GM23338 (cell line): Measurements from ENCODE around the gene MTIF3. TPM values are rescaled to one million over a fixed set of nuclear protein-coding genes. Genes with fewer than 3 reads are reported as not detected.
A peak's percentile ranks its signal among the peaks of the same experiment; 100 is the strongest.

Source experiments
- ATAC-seq: fragments of 200-7000 bp; cut with Tn5 transposase; 3 replicates; pipeline ENCODE4 v1.9.1; 2020
- DNase-seq: peaks from one replicate; pipeline ENCODE4 v3.0.0-alpha.2; 2015; ENCODE audit warnings: low spot score
- H2AFZ ChIP-seq: fragments of 200-600 bp; sonication (generic); 2 replicates; pipeline ENCODE4 v1.8.0; 2016; ENCODE audit warnings: antibody characterized with exemption, mild to moderate bottlenecking, moderate library complexity
- H3F3A ChIP-seq: fragments of 200-600 bp; sonication (generic); replicated peaks from 2 replicates; pipeline ENCODE4 v1.8.0; 2017; ENCODE audit warnings: antibody characterized with exemption, mixed run types, low read depth
- H3K27ac ChIP-seq: fragments of 200-600 bp; sonication (generic); 2 replicates; pipeline ENCODE4 v1.6.1; 2016; ENCODE audit warnings: low read depth
- H3K27me3 ChIP-seq: fragments of 200-600 bp; sonication (generic); 2 replicates; pipeline ENCODE4 v1.8.0; 2016; ENCODE audit warnings: mild to moderate bottlenecking, mixed run types, moderate library complexity; ENCODE audit not compliant: insufficient read depth
- H3K36me3 ChIP-seq: fragments of 200-600 bp; sonication (generic); 2 replicates; pipeline ENCODE4 v1.8.0; 2016; ENCODE audit warnings: mild to moderate bottlenecking; ENCODE audit not compliant: insufficient read depth
- H3K4me1 ChIP-seq: fragments of 200-600 bp; sonication (generic); 2 replicates; pipeline ENCODE4 v1.8.0; 2016; ENCODE audit warnings: mild to moderate bottlenecking, moderate library complexity; ENCODE audit not compliant: insufficient read depth
- H3K4me2 ChIP-seq: fragments of 200-600 bp; sonication (generic); 2 replicates; pipeline ENCODE4 v1.7.1; 2017; ENCODE audit warnings: mixed run types
- H3K4me3 ChIP-seq: fragments of 200-600 bp; sonication (generic); 2 replicates; pipeline ENCODE4 v1.6.1; 2016; ENCODE audit warnings: mixed run types
- H3K79me2 ChIP-seq: fragments of 200-600 bp; sonication (generic); replicated peaks from 2 replicates; pipeline ENCODE4 v1.8.0; 2017; ENCODE audit warnings: mild to moderate bottlenecking; ENCODE audit not compliant: insufficient read depth
- H3K9me2 ChIP-seq: fragments of 200-600 bp; sonication (generic); 2 replicates; pipeline ENCODE4 v1.8.0; 2017; ENCODE audit not compliant: insufficient read depth
- H4K20me1 ChIP-seq: fragments of 200-600 bp; sonication (generic); replicated peaks from 2 replicates; pipeline ENCODE4 v1.8.0; 2017; ENCODE audit warnings: mild to moderate bottlenecking; ENCODE audit not compliant: insufficient read depth
- H3K27ac Mint-ChIP-seq: 2 replicates; pipeline ENCODE4 v1.8.0; 2020; ENCODE audit warnings: inconsistent platforms, mild to moderate bottlenecking, moderate library complexity, mixed read lengths
- H3K27me3 Mint-ChIP-seq: 3 replicates; pipeline ENCODE4 v1.8.0; 2022; ENCODE audit warnings: low read depth, mild to moderate bottlenecking, moderate library complexity, mixed read lengths, inconsistent platforms; ENCODE audit not compliant: insufficient read depth, poor library complexity
- H3K36me3 Mint-ChIP-seq: 3 replicates; pipeline ENCODE4 v1.8.0; 2021; ENCODE audit warnings: low read depth, mild to moderate bottlenecking, inconsistent platforms, moderate library complexity, mixed read lengths
- H3K4me1 Mint-ChIP-seq: 3 replicates; pipeline ENCODE4 v1.8.0; 2020; ENCODE audit warnings: mild to moderate bottlenecking, inconsistent platforms, mixed read lengths
- H3K4me3 Mint-ChIP-seq: 3 replicates; pipeline ENCODE4 v1.8.0; 2021; ENCODE audit warnings: moderate library complexity, mild to moderate bottlenecking, inconsistent platforms, mixed read lengths
- H3K9me3 Mint-ChIP-seq: 3 replicates; pipeline ENCODE4 v1.8.0; 2020; ENCODE audit warnings: moderate library complexity, mild to moderate bottlenecking, inconsistent platforms, mixed read lengths
- CREB1 ChIP-seq: fragments of 250-450 bp; sonication (Bioruptor Pico); IDR thresholded peaks from 2 replicates; pipeline ENCODE4 v1.5.0; 2020; ENCODE audit warnings: low read depth, mild to moderate bottlenecking, moderate library complexity
- ETS1 ChIP-seq: IDR thresholded peaks from 2 replicates; pipeline ENCODE4 v1.6.1; 2016; ENCODE audit warnings: antibody characterized with exemption
- EZH2 ChIP-seq: fragments of 200-600 bp; sonication (generic); IDR thresholded peaks from one replicate; pipeline ENCODE4 v1.8.0; 2017; ENCODE audit warnings: antibody characterized with exemption, mild to moderate bottlenecking, low read depth; ENCODE audit not compliant: unreplicated experiment
- JUNB ChIP-seq: IDR thresholded peaks from one replicate; pipeline ENCODE4 v1.6.1; 2016; ENCODE audit warnings: antibody characterized with exemption; ENCODE audit not compliant: unreplicated experiment
- NANOG ChIP-seq: IDR thresholded peaks from 2 replicates; pipeline ENCODE4 v1.6.1; 2016; ENCODE audit warnings: antibody characterized with exemption, borderline replicate concordance
- STAT1 ChIP-seq: IDR thresholded peaks from one replicate; pipeline ENCODE4 v1.6.1; 2016; ENCODE audit warnings: antibody characterized with exemption; ENCODE audit not compliant: unreplicated experiment
- ZNF331 ChIP-seq: fragments of 250-450 bp; sonication (Bioruptor Pico); IDR thresholded peaks from 2 replicates; pipeline ENCODE4 v1.5.0; 2020; ENCODE audit warnings: low read depth, mild to moderate bottlenecking, moderate library complexity
- polyA plus RNA-seq: library from polyadenylated mRNA; unstranded; fragments of >200 nt; fragmentation: Nextera tagmentation; extraction: Ambion mirVana; gene quantifications from 2 replicates; pipeline ENCODE4 v1.2.1, GENCODE V29; 2016
- total RNA-seq: library from RNA; depleted of rRNA; stranded (reverse); fragments of >200 nt; shearing (Covaris generic); gene quantifications from 2 replicates; pipeline ENCODE4 v1.2.3, GENCODE V29; 2014
- TF ChIP-seq, protein P1 (sequence below): IDR thresholded peaks from one replicate; pipeline ENCODE4 v1.6.1; 2018; ENCODE audit warnings: antibody characterized with exemption; ENCODE audit not compliant: unreplicated experiment
- TF ChIP-seq, protein P2 (sequence below), 2 experiments: fragments of 200-600 bp in 1 of 2; sonication (generic) in 1 of 2; conservative IDR thresholded peaks; 2 replicates each; pipeline versions ENCODE4 v1.5.1 to v1.6.1; 2016 to 2017; ENCODE audit warnings: antibody characterized with exemption in 2 of 2, low read depth in 2 of 2, mild to moderate bottlenecking in 2 of 2, moderate library complexity in 1 of 2

Gene MTIF3
- total and polyA plus RNA-seq, 2 experiments from 2014 or later: 33.0 to 152 TPM

DNA sequence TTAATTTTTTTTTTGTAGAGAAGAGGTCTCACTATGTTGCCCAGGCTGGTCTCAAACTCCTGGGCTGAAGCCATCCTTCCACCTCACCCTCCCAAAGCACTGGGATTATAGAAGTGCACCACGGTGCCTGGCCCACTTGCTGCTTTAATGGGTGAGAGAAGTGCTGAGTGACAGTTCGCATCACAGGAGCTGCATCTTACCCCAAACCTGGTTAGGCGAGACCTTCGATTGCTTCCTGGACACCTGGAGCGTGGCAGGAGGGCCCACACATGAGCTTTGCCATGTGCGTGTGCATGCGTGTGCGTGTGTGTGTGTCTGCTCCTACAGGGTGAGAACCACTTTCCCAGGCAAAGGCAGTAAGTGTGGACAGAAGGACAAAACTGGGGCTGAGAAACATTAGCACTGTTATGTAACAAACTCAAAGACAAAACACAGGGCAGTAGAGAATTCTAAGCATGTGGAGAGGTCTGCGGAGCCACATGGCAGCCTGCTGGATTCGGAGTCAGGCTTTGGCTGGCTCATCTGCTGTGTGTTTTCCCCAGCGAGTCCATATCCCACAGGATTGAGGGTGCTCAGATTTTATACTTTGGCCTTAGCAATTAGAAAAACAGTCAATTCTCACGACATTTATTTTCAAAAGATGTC, 11.7 kb upstream of the MTIF3 start:
- H3K79me2 ChIP-seq: no peaks in the 10 kb centered on the region
- H3K4me1 Mint-ChIP-seq: no peaks in the 10 kb centered on the region; the same call in 1 of the 3 replicates
- no peaks in the 10 kb centered on the region for H3K27me3 ChIP-seq
- peaks cover 7% of the 10 kb centered on the region for H3K27me3 Mint-ChIP-seq
- ATAC-seq (no peak), DNase-seq (no peak)
- no peaks in the 10 kb centered on the region for H3K36me3 ChIP-seq
- H3K9me2 ChIP-seq: peaks cover 7% of the 10 kb centered on the region; the same call in 1 of the 2 replicates
- no peak overlapping the region for H3K4me3 Mint-ChIP-seq
- H3F3A ChIP-seq: no peaks in the 10 kb centered on the region
- no peak overlapping the region for H3K4me2 ChIP-seq
- peak overlapping the region; percentile 43; the same call in 1 of the 2 replicates for H2AFZ ChIP-seq
- H3K9me3 Mint-ChIP-seq: no peaks in the 10 kb centered on the region; the same call in 2 of the 3 replicates
- no peak overlapping the region for H3K27ac Mint-ChIP-seq
- H3K36me3 Mint-ChIP-seq: no peaks in the 10 kb centered on the region
- H3K27ac ChIP-seq: no peak overlapping the region
- no peak overlapping the region for H3K4me3 ChIP-seq
- TF ChIP-seq, protein P1, sequence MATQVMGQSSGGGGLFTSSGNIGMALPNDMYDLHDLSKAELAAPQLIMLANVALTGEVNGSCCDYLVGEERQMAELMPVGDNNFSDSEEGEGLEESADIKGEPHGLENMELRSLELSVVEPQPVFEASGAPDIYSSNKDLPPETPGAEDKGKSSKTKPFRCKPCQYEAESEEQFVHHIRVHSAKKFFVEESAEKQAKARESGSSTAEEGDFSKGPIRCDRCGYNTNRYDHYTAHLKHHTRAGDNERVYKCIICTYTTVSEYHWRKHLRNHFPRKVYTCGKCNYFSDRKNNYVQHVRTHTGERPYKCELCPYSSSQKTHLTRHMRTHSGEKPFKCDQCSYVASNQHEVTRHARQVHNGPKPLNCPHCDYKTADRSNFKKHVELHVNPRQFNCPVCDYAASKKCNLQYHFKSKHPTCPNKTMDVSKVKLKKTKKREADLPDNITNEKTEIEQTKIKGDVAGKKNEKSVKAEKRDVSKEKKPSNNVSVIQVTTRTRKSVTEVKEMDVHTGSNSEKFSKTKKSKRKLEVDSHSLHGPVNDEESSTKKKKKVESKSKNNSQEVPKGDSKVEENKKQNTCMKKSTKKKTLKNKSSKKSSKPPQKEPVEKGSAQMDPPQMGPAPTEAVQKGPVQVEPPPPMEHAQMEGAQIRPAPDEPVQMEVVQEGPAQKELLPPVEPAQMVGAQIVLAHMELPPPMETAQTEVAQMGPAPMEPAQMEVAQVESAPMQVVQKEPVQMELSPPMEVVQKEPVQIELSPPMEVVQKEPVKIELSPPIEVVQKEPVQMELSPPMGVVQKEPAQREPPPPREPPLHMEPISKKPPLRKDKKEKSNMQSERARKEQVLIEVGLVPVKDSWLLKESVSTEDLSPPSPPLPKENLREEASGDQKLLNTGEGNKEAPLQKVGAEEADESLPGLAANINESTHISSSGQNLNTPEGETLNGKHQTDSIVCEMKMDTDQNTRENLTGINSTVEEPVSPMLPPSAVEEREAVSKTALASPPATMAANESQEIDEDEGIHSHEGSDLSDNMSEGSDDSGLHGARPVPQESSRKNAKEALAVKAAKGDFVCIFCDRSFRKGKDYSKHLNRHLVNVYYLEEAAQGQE: no peak
- TF ChIP-seq ETS1: no peak
- TF ChIP-seq JUNB: no peak
- no peak for TF ChIP-seq NANOG
- no peak for TF ChIP-seq STAT1
- TF ChIP-seq EZH2: no peak
- H3K4me1 ChIP-seq: no peaks in the 10 kb centered on the region
- no peaks in the 10 kb centered on the region for H4K20me1 ChIP-seq

- Mint-ChIP-seq H3K4me3 (peak overlapping the region; percentile 18; the same call in 1 of the 3 replicates), H3K27ac (peak overlapping the region; percentile 57; the same call in 1 of the 2 replicates), H3K27me3 (peaks cover 11% of the 10 kb centered on the region), H3K9me3 (no peaks in the 10 kb centered on the region; the same call in 2 of the 3 replicates), H3K36me3 (no peaks in the 10 kb centered on the region), H3K4me1 (peaks cover 21% of the 10 kb centered on the region)
- DNase-seq: peak; percentile 45
- Histone ChIP-seq H4K20me1 (no peaks in the 10 kb centered on the region), H3F3A (no peaks in the 10 kb centered on the region; the same call in 1 of the 2 replicates), H3K27ac (no peak overlapping the region; the same call in 1 of the 2 replicates), H2AFZ (peak overlapping the region; percentile 61; the same call in 1 of the 2 replicates), H3K4me3 (no peak overlapping the region), H3K9me2 (peaks cover 7% of the 10 kb centered on the region; the same call in 1 of the 2 replicates), H3K36me3 (no peaks in the 10 kb centered on the region), H3K4me2 (peak overlapping the region; percentile 7; the same call in 1 of the 2 replicates), H3K27me3 (no peaks in the 10 kb centered on the region), H3K79me2 (no peaks in the 10 kb centered on the region), H3K4me1 (peaks cover 8% of the 10 kb centered on the region)
- ATAC-seq: peak; percentile 78
- TF ChIP-seq NANOG: no peak
- no peak for TF ChIP-seq STAT1
- TF ChIP-seq, protein P2, sequence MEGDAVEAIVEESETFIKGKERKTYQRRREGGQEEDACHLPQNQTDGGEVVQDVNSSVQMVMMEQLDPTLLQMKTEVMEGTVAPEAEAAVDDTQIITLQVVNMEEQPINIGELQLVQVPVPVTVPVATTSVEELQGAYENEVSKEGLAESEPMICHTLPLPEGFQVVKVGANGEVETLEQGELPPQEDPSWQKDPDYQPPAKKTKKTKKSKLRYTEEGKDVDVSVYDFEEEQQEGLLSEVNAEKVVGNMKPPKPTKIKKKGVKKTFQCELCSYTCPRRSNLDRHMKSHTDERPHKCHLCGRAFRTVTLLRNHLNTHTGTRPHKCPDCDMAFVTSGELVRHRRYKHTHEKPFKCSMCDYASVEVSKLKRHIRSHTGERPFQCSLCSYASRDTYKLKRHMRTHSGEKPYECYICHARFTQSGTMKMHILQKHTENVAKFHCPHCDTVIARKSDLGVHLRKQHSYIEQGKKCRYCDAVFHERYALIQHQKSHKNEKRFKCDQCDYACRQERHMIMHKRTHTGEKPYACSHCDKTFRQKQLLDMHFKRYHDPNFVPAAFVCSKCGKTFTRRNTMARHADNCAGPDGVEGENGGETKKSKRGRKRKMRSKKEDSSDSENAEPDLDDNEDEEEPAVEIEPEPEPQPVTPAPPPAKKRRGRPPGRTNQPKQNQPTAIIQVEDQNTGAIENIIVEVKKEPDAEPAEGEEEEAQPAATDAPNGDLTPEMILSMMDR (conservative IDR thresholded peaks at IDR 0.05; ENCODE audit: low read depth in 2 of 2): no peak
- TF ChIP-seq CREB1 (CRISPR knock-in tag): no peak
- TF ChIP-seq, protein P1: no peak
- TF ChIP-seq ZNF331: no peak
- TF ChIP-seq JUNB: no peak
These were observed 5.0 kb upstream of the MTIF3 start for GRCh38 chr13:27455331-27455855.
